Dermis microvascular lymphatic vessel endothelial cell (primary cell): Measurements from ENCODE around the gene ARFGEF2. TPM values are rescaled to one million over a fixed set of nuclear protein-coding genes. Genes with fewer than 3 reads are reported as not detected.
"Not testable (repeated sequence)": the region's sequence is repeated elsewhere in the genome, so short reads cannot be mapped to it uniquely, and the experiment has no call there.

ENCODE experiments used
- DNase-seq, 2 donors: peaks; one replicate each; pipeline versions ENCODE4 v3.0.0 to v3.0.0-alpha.2; 2010; ENCODE audit warnings: low read depth in 2 of 2
- total RNA-seq: library from RNA; depleted of rRNA; stranded (reverse); fragments of >200 nt; gene quantifications from 2 replicates; pipeline ENCODE4 v1.2.1, GENCODE V29; 2014

Gene ARFGEF2
- total RNA-seq, 1 donor from 2014 or later, result 45.2 TPM

- no peak for DNase-seq
Observed at GRCh38 chr20:48951646-48952045, 30.1 kb downstream of the ARFGEF2 start.

GRCh38 chr20:48952656-48953055 lies 31.1 kb downstream of the ARFGEF2 start:
- DNase-seq, result no peak

- no peak for DNase-seq
Observed at GRCh38 chr20:48953653-48954052, 32.1 kb downstream of the ARFGEF2 start.

DNA sequence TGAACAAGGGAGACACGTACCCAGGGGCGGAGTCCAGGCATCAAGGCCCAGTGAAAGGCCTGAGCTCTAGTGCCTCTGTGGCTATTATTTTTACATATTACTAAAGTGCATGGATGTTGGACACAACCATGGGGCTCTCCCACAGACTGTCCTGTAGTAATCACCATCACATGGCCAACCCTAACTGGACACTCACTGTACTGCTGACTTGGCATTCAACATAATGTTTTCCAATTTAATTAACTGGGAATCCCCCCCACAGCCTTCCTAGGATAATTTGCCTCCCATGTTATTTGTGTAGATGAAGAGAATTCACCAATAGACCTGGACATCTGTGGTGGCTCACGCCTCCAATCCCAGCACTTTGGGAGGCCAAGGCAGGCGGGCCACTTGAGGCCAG lies 34.5 kb downstream of the ARFGEF2 start:
- no peak for DNase-seq

GRCh38 chr20:48957053-48957481 lies 35.6 kb downstream of the ARFGEF2 start:
- DNase-seq, result peak in 1 of 2 donors; percentile 19

DNA sequence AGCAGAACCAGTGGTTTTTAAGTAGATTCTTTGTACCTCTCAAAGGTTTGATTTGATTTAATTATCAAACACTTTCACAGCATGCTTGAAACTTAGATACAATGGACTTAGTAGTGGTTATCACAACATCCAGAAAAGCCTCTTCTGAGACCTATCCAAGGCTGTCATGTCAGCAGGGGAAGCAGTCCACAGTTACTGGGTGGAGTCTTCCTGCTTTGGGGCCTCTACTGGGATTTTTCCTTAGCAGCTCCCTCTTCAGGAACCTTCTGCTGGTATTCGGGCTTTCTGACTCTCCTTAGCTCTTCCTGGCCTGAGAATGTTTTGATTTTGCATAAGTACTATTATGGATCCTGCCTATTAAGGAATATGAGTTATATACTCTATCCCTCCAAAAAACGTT lies 36.0 kb downstream of the ARFGEF2 start:
- peak in 1 of 2 donors; percentile 49 for DNase-seq

GRCh38 chr20:48958743-48959142 lies 37.2 kb downstream of the ARFGEF2 start:
- DNase-seq, result no peak

DNA sequence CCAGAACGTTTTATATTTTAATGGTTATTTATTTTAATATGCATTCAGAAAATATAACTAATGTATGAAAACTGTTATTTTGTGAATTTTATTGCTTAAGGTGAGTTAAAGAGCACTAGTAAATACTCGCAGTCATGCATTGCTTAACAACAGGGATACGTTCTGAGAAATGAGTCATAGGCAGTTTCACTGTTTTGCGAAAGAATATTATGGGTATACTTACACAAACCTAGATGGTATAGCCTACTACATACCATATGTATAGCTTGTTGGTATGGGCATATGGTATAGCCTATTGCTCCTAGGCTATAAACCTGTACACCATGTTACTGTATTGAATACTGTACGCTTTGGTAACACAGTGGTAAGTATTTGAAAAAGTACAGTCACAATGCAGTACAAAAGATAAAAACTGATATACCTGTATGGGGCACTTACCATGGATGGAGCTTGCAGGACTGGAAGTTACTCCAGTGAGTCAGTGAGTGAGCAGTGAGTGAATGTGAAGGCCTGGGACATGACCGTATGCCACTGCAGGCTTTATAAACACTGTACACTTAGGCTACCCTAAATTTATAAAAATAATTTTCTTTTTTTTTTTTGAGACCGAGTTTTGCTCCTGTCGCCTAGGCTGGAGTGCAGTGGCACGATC lies 38.5 kb downstream of the ARFGEF2 start:
- no peak for DNase-seq

GRCh38 chr20:48962421-48962820 lies 40.9 kb downstream of the ARFGEF2 start:
- no peak for DNase-seq

DNA sequence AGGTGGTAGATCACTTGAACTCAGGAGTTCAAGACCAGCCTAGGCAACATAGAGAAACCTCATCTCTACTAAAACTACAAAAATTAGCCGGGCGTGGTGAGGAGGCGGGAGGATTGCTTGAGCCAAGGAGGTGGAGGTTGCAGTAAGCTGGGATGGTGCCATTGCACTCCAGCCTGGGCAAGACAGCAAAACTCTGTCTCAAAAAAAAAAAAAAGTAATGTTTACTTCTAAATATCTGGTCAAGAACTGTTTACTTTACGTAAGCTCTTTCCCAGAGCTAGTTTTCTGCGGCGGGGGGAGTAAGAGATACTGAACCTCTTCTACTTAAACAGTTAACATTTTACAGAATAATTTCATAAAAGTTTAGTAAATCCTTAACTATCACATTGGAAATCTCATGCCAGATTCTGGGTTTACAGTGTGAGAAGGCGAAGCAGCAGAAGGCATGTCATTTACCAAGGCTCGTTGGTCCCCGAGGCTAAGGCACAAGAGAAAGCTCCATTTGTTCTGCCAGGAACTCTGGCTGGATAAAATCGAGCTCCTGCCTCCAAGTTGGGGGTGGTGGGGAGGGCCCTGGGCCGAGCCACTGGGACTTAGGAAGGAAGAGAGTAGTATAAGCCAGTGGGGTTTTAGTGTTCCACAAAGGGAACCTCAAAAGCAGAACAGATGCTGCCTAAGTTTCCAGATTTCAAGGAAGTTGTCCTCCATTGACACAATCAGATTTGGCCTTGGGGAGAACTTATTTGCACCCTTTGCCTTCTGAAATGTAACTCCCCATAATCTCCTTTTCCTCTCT lies 41.7 kb downstream of the ARFGEF2 start:
- no peak for DNase-seq

DNA sequence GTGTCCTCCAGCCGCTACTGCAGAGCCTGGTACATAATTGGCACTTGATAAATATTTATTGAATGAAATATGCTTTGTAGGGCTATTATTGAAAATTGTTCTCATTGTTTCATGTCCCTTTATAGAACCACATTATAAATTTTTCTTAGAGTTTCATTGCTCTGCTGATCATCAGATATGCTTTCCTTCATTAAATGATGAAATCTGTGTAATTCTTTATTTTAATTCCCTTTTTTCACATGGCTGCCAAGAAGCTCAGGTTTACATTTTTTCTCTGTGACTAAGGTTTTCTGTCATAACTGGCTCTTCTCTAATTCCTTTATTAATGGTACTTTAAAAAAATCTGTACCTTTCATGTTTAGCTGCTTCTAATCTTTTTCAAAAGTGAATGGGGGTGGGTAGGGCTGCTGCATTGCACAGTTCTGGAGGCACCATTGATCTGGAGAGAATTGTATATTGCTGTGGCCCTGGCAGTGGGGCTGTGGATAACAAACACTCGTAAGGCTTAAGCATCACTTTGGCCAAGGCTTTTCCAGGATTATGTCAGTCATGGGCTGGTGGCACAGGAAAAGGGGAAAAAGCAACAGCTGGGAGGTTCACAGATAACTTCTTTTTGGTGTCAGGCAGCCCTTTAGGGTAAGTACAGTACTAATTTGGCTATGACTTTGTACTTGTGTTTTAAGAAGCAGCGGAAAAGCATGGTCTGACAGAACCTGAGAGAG lies 43.8 kb downstream of the ARFGEF2 start:
- DNase-seq, result no peak

DNA sequence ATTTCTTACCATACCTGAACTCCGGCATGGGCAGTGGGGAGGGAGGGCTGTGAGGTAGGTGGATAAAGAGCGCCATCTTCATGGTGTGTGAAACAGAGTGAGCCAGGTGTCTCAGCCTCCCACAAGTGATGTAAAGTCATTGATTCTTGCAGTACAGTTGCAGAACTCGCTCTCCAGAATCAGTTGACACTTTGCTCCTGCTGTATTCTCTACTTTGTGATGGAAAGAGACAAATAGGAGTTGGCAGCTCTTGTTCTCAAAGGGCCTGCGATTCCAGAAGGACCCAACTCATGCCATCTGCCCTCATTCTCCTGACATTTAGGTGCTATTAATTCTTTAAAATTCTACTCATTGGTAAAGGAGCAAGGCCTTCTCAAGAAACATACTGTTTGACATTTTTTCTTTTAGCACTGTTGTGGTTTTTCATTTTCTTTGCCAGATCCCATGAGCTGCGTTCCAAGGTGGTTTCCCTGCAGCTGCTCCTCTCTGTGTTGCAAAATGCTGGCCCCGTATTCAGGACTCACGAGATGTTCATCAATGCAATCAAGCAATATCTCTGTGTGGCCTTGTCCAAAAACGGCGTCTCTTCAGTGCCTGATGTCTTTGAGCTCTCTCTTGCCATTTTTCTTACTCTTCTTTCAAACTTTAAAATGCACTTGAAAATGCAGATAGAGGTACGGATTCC lies 49.3 kb downstream of the ARFGEF2 start:
- DNase-seq, result no peak

DNA sequence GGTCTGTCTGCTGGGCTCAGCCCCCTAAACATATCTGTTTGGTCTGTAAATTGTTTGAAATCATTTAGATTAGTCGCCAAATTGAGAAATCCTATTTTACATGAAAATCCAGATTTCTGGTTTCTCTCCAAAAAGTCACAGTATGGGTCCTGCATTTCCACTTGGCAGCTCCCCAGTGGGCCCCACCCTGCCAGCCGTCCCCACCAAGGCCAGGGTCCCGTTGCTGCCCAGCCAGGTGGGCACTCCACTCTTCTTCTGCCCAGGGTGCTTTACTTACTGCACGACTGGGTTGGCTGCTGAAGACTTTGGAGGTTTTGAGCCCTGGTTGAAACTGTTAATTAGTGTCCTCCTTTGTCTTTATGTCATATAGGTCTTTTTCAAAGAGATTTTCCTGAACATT lies 50.4 kb downstream of the ARFGEF2 start:
- DNase-seq, result no peak

DNA sequence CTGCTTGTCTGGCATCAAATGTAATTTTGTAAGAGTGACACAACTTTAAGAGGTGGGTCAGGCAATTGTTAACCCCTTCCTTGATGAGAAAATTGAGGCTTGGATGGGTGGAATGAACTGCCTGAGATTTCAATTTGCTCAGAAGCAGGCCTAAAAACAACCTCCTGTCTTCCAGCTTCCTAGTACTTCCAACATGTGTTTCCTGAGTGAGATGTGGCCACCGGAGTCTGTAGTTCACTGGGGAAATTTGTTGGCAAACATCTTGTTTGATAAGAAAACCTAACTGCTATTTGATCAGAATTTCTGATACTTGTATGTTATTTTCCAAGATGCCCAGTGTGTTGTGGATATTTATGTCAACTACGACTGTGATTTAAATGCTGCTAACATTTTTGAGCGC lies 51.3 kb downstream of the ARFGEF2 start:
- DNase-seq, result peak in 1 of 2 donors; percentile 87

DNA sequence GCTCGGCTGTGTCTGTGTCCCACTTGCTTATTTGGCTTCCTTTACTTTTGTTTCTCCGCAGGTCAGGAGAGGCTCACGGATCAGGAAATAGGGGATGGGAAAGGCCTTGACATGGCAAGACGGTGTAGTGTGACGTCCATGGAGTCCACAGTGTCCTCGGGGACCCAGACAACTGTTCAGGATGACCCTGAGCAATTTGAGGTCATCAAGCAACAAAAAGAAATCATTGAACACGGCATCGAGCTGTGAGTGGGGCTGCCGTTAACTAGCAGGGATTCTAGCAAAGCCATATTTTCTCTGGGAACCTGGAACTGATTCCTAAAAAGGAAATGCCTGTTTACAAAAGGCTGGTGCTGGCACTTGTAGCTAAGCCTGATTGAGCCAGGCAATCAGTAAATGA lies 54.4 kb downstream of the ARFGEF2 start:
- DNase-seq, result peak in 1 of 2 donors; percentile 67

DNA sequence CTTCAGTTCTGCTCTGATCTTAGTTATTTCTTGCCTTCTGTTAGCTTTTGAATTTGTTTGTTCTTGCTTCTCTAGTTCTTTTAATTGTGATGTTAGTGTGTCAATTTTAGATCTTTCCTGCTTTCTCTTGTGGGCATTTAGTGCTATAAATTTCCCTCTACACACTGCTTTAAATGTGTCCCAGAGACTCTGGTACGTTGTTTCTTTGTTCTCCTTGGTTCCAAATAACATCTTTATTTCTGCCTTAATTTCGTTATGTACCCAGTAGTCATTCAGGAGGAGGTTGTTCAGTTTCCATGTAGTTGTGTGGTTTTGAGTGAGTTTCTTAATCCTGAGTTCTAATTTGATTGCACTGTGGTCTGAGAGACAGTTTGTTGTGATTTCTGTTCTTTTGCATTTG lies 58.5 kb downstream of the ARFGEF2 start:
- DNase-seq, result not testable (repeated sequence)

DNA sequence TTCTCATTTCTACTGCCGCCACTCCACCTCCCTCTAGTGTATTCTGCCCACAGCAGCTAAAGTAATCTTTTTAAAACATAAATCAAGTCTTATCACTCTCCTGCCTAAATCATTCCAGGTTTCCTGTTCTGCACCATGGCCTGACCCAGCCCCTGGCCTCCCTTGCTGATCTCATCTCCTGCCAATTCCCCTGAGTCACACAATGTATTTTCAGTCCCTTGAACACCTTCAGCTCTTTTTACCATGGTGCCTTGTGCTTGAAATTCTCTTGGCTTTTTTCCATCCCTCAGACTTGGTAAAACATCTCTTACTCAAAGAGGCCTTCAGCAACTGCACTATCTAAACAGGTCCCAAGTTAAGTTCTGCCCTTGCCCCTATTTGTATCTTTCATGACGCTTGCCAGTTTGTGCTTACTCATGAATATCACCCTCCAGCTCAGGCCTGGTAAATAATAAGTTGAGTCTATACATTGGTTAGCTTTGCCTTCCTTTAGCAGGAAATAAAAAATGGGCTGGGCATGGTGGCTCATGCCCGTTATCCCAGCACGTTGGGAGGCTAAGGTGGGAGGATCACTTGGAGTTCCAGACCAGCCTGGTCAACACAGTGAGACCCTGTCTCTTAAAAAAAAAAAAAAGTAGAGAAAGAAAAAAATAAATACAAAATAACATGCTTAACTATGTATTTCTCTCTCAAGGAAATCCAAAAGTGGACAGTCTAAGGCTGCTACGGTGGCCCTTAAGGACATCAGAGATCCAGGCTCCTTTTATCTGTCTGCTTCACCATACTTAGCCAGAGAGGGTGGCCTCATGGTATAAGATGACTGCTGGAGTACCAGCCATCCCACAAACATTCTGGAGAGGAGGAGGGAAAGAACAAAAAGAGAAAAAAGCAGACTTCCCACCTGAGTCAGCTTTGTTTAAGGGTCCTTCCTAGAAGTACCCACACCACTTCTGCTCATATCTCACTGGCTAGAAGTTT lies 62.2 kb downstream of the ARFGEF2 start:
- DNase-seq, result peak; percentile 93 to 99

DNA sequence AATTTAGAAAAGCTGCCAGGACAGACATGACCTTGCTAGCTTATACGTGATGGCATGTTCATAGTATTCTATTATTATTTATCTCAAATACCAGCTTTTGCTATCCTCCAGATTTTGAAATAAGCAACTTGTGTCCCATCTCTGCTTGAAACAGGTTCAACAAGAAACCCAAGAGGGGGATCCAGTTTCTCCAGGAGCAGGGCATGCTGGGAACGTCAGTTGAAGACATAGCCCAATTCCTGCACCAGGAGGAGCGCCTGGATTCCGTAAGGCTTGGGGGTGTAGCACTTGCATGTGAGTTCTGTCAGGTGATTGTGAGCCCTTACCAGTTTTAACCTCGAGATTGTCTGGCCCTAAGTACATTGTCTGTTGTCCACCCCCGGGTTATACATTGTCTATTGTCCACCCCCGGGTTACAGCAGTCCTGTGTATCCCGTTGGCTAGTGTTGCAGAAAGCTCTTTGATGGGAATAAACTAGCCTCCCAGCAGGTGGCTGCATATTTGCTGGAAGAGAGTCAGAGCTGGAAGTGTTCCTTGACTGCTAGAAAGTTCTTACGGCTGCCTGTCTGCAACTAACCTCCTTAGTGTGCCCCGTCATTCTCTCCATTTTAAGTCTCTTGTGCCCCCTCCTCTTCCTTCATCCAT lies 63.2 kb downstream of the ARFGEF2 start:
- DNase-seq, result peak in 1 of 2 donors; percentile 30

DNA sequence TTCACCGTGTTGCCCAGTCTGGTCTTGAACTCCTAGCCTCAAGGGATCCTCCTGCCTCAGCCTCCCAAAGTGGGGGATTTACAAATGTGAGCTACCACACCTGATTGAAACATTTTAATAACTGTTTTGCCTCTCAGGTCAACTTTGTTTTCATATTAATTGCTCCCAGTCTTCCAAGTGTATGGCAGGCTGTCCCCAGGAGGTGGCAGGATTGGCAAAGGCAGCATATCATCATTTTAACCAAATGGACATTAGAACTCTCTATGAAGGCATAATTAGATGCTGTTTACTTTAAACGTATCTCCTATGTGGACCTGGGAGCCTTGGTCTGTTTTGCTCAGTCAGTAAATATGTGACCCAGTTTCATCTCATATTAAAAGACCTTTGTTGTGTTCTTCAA lies 65.4 kb downstream of the ARFGEF2 start:
- peak in 1 of 2 donors; percentile 36 for DNase-seq

DNA sequence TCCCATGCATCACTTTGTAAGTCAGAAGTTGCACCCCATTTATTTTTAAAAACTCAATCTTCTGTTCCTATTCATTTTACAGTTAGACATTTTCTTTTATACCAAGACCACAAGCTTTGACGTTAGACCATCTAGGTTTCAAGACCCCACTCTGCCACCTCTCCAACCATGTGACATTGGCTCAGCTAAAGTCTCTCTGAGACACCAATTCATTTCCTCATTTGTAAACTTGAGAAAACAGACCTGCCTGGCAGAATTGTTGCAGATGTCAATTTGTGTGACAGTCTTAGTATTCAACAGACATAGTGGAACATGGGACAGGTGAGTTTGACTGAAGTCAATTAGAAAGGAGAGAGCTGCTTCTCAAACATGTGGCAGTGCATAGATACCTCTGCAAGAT lies 69.0 kb downstream of the ARFGEF2 start:
- no peak for DNase-seq
